Measurements from ENCODE around the gene HYAL4.

The HYAL4 gene

GRCh38 chr7:123916240-123916724 lies 71.3 kb downstream of the HYAL4 start:
- peak; percentile 66 for DNase-seq (ENCODE audit: low spot score)

- no peak for DNase-seq (ENCODE audit: low spot score)
Measured at GRCh38 chr7:123917878-123918277, 72.9 kb downstream of the HYAL4 start.

GRCh38 chr7:123918309-123918708 lies 73.3 kb downstream of the HYAL4 start:
- DNase-seq (ENCODE audit: low spot score) = no peak

DNA sequence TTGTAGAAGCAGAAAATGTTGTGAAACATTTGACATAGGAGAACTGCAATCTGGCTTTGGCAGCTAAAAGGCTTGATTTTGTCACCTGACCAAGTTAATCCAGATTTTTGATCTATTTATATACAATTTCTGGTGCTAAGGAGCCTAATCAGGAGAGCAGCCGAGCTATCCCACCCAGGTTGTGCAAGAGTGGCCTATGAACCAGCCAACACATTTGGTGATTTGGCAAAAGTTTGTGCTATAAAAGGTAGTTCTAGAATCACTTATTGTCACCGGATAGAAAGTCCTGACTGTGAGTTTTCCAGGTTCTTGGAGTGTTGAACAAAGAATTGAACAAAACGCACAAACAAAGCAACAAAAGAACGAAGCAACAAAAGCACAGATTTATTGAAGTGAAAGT lies 78.6 kb downstream of the HYAL4 start:
- DNase-seq (ENCODE audit: low spot score) = no peak

DNA sequence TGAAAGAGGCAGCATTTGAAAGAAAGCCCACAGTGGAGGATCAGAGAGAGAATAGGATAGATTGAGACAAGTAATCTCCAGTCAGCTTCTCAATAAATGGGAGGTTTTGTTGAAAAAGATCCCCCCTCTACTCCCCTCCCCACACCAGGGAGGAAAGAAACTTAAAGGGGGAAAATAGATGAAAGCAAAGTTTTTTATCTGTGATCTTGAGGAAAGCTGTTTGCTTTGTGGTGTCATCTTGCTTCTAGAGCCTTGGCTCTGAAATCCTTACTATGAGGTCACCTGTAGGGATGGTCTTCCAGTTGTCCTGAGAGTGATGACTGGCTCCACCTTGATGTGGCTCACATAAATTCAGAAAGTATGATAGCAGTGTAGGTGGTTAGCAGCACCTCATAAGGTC lies 80.0 kb downstream of the HYAL4 start, which contains the start of gene SPAM1:
Gene SPAM1, plus strand, starts transcription at position 301 of the 400 bp plus-strand sequence. CDS start 28,330 bp downstream, outside the sequence.
- DNase-seq (ENCODE audit: low spot score) = no peak
